Stimulated activated CD4-positive, alpha-beta T cell treated with anti-CD3 and anti-CD28 coated beads, Interleukin-2, amount 100 ng/mL, for 24 hours (primary cell): Measurements from ENCODE around the gene C5orf24.
"Not testable (repeated sequence)": the region's sequence is repeated elsewhere in the genome, so short reads cannot be mapped to it uniquely, and the experiment has no call there.

Experiments used
- DNase-seq, 2 donors: peaks; one replicate each; pipeline ENCODE4 v3.0.0-alpha.2; 2020

C5orf24 gene

GRCh38 chr5:134845852-134846640 is at the start of gene C5orf24:
Gene C5orf24 (plus strand): TSS chr5:134845968. CDS start chr5:134854901, 8,933 bp downstream.
- DNase-seq: peak; percentile 89 to 92

- no peak for DNase-seq
Measured at GRCh38 chr5:134798468-134798867, 47.3 kb upstream of the C5orf24 start.

- no peak for DNase-seq
Measured at GRCh38 chr5:134803821-134804220, 41.9 kb upstream of the C5orf24 start.

- no peak for DNase-seq
Measured at GRCh38 chr5:134813407-134813806, 32.4 kb upstream of the C5orf24 start.

GRCh38 chr5:134813827-134814226 is 31.9 kb upstream of the C5orf24 start:
- no peak for DNase-seq

GRCh38 chr5:134817006-134817405 is 28.8 kb upstream of the C5orf24 start:
- no peak for DNase-seq

GRCh38 chr5:134818776-134819175 is 27.0 kb upstream of the C5orf24 start:
- no peak for DNase-seq

- DNase-seq: no peak
Measured at GRCh38 chr5:134819407-134819963, 26.3 kb upstream of the C5orf24 start.

- DNase-seq: no peak
Measured at GRCh38 chr5:134821841-134822240, 23.9 kb upstream of the C5orf24 start.

- no peak for DNase-seq
Measured at GRCh38 chr5:134824681-134825080, 21.1 kb upstream of the C5orf24 start.

GRCh38 chr5:134825212-134825611 is 20.6 kb upstream of the C5orf24 start:
- DNase-seq: no peak

GRCh38 chr5:134833340-134834032 is 12.3 kb upstream of the C5orf24 start:
- no peak for DNase-seq

GRCh38 chr5:134835623-134836022 is 10.1 kb upstream of the C5orf24 start:
- no peak for DNase-seq

- no peak for DNase-seq
Measured at GRCh38 chr5:134837530-134838181, 8.1 kb upstream of the C5orf24 start.

GRCh38 chr5:134838361-134838760 is 7.4 kb upstream of the C5orf24 start:
- not testable (repeated sequence) for DNase-seq

GRCh38 chr5:134840811-134841210 is 5.0 kb upstream of the C5orf24 start:
- DNase-seq: no peak

GRCh38 chr5:134844252-134844651 is 1.5 kb upstream of the C5orf24 start:
- DNase-seq: no peak

- DNase-seq: no peak
Measured at GRCh38 chr5:134845335-134845851, 375 bp upstream of the C5orf24 start.

GRCh38 chr5:134846641-134846960 is 833 bp downstream of the C5orf24 start:
- peak; percentile 38 for DNase-seq

GRCh38 chr5:134849434-134849933 is 3.7 kb downstream of the C5orf24 start:
- not testable (repeated sequence) for DNase-seq

- no peak for DNase-seq
Measured at GRCh38 chr5:134851307-134851923, 5.6 kb downstream of the C5orf24 start.

- not testable (repeated sequence) for DNase-seq
Measured at GRCh38 chr5:134856465-134856864, 10.7 kb downstream of the C5orf24 start.

GRCh38 chr5:134857401-134857800 is 11.6 kb downstream of the C5orf24 start:
- DNase-seq: no peak
